ENCODE results near the gene METTL24.

The METTL24 gene

DNA sequence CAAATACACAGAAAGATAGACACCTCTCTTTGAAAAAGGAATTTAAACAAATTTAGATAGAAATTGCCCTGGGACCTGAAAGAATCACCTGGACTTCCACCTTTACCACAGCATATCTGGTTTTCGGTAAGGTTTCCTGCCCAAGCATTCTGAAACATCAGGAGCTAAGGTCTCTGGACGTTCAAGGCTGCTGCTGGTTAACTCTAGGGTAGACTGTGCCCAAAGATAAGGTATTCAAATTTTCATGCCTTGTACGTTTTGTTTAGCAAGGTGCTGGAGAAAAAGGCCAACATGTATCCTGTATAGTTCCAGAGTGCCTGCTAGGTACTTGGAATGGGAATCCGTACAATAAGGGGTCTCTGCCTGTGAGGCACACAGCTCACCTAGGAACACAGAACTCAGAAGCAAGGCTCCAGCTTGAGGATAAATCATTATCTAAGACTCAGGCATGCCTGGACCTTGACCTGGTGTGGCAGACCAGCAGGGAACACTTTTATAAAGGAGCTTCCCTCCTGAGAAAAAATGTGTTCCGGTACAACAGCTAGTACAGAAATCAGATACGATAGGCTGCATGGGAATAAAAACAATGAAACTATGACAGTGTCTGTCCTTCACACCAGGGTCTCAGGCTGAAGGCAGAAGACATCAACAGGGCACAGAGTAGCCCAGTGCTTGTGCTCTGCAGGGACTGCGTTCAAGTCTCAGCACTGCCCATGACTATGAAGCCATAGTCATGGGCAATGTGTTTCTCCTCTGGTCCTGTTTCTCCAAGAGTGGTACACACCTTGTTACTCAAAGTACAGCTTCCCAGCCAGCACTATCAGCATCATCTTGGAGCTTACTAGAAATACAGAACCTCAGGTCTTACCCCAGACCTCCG is 70.4 kb downstream of the METTL24 start:
- H3K4me3 ChIP-seq (replicated peaks; ENCODE audit: insufficient read depth, low read length): no peak overlapping the region
- DNase-seq (ENCODE audit: low read depth in 1 of 2, low spot score in 1 of 2): no peak
- no peak overlapping the region for H3K27ac ChIP-seq (replicated peaks)
- H3K27me3 ChIP-seq (ENCODE audit: insufficient read depth, poor library complexity, severe bottlenecking): peaks cover 7% of the 10 kb centered on the region
- TF ChIP-seq GABPA (IDR thresholded peaks at IDR 0.05; ENCODE audit: low read depth): no peak
- TF ChIP-seq REST (IDR thresholded peaks at IDR 0.05; ENCODE audit: insufficient replicate concordance, low read depth): no peak
- no peak for TF ChIP-seq SPI1 (IDR thresholded peaks at IDR 0.05; ENCODE audit: borderline replicate concordance, low read depth)
- TF ChIP-seq, protein P1, sequence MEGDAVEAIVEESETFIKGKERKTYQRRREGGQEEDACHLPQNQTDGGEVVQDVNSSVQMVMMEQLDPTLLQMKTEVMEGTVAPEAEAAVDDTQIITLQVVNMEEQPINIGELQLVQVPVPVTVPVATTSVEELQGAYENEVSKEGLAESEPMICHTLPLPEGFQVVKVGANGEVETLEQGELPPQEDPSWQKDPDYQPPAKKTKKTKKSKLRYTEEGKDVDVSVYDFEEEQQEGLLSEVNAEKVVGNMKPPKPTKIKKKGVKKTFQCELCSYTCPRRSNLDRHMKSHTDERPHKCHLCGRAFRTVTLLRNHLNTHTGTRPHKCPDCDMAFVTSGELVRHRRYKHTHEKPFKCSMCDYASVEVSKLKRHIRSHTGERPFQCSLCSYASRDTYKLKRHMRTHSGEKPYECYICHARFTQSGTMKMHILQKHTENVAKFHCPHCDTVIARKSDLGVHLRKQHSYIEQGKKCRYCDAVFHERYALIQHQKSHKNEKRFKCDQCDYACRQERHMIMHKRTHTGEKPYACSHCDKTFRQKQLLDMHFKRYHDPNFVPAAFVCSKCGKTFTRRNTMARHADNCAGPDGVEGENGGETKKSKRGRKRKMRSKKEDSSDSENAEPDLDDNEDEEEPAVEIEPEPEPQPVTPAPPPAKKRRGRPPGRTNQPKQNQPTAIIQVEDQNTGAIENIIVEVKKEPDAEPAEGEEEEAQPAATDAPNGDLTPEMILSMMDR (IDR thresholded peaks at IDR 0.05; ENCODE audit: insufficient read depth, low read length): no peak
- TF ChIP-seq POLR2AphosphoS5 (IDR thresholded peaks at IDR 0.05; ENCODE audit: low read depth): no peak

DNA sequence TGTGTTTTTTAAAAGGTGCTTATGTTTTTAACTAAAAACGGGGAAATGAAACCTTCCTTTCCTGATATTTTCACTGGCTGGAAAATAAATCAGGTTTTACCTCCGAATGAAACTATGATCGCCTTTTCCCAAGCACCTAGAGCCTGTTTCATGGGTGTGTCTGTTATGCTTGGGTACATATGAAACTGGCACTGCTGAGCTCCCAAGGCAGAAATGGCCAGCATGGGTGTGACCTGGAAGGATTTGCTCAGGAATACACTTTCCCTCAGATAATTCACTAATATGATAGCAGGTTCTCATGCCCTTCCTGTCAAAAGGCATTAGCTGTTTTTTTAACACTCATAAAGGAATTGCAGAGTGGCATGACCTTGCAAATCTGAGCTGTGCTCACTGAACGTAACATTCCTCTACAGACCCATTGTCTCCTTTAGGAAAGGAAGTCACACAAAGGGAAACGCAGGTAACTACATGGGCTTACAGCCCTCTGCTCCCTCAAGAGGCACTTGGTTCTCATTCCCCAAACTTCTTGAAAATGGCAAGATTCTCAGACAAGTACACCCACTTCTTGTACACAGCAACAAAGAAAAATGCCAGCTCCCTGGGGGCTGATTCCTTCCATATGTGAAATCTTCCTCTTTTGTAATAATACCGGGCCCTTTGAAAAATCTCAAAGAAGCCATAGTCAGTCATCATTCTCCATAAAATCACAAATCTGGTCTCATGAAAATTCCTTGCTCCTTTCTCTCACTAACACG is 72.7 kb downstream of the METTL24 start:
- Histone ChIP-seq H3K27ac (replicated peaks) (no peak overlapping the region), H3K4me3 (replicated peaks; ENCODE audit: insufficient read depth, low read length) (no peak overlapping the region), H3K27me3 (ENCODE audit: insufficient read depth, poor library complexity, severe bottlenecking) (peaks cover 7% of the 10 kb centered on the region)
- no peak for DNase-seq (ENCODE audit: low read depth in 1 of 2, low spot score in 1 of 2)
- TF ChIP-seq POLR2AphosphoS5 (IDR thresholded peaks at IDR 0.05; ENCODE audit: low read depth) (no peak), REST (IDR thresholded peaks at IDR 0.05; ENCODE audit: insufficient replicate concordance, low read depth) (no peak), GABPA (IDR thresholded peaks at IDR 0.05; ENCODE audit: low read depth) (no peak), SPI1 (IDR thresholded peaks at IDR 0.05; ENCODE audit: borderline replicate concordance, low read depth) (no peak)
- TF ChIP-seq, protein P1 (IDR thresholded peaks at IDR 0.05; ENCODE audit: insufficient read depth, low read length): no peak

GRCh38 chr6:110284855-110285254 is 73.3 kb downstream of the METTL24 start:
- H3K4me3 ChIP-seq (replicated peaks; ENCODE audit: insufficient read depth, low read length): no peak overlapping the region
- no peak overlapping the region for H3K27ac ChIP-seq (replicated peaks)
- H3K27me3 ChIP-seq (ENCODE audit: insufficient read depth, poor library complexity, severe bottlenecking): peaks cover 4% of the 10 kb centered on the region
- TF ChIP-seq SPI1 (IDR thresholded peaks at IDR 0.05; ENCODE audit: borderline replicate concordance, low read depth) (no peak), REST (IDR thresholded peaks at IDR 0.05; ENCODE audit: insufficient replicate concordance, low read depth) (no peak), GABPA (IDR thresholded peaks at IDR 0.05; ENCODE audit: low read depth) (no peak), POLR2AphosphoS5 (IDR thresholded peaks at IDR 0.05; ENCODE audit: low read depth) (no peak)
- TF ChIP-seq, protein P1 (IDR thresholded peaks at IDR 0.05; ENCODE audit: insufficient read depth, low read length): no peak
- no peak for DNase-seq (ENCODE audit: low read depth in 1 of 2, low spot score in 1 of 2)
